Measurements from ENCODE around the gene FIP1L1.

FIP1L1 gene

GRCh38 chr4:53501561-53501960, 124.1 kb downstream of the FIP1L1 start:
- DNase-seq (ENCODE audit: low spot score): no peak

- no peak for DNase-seq (ENCODE audit: low spot score)
These were observed 124.7 kb downstream of the FIP1L1 start for GRCh38 chr4:53502094-53502493.

GRCh38 chr4:53505947-53506346, 128.5 kb downstream of the FIP1L1 start:
- DNase-seq (ENCODE audit: low spot score): no peak

DNA sequence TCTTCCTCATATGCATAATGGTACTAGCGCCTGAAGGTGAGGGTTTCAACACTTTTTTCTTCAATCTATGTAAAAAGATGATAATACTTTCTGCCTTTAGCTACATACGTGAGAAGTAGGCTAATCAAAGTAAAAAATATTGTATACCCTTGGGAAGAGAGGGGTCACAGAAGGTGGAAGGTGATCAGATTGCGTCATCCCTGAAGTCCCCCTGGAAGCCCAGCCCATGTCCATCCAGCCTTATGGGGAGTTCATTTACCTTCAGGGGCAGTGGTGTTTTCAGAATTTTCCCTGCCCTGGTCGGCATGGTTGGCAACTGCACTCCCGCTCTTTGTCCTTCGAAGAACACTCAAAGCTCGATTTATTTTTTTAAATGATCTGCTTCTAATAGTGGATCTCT, 129.6 kb downstream of the FIP1L1 start:
- DNase-seq (ENCODE audit: low spot score): no peak

DNA sequence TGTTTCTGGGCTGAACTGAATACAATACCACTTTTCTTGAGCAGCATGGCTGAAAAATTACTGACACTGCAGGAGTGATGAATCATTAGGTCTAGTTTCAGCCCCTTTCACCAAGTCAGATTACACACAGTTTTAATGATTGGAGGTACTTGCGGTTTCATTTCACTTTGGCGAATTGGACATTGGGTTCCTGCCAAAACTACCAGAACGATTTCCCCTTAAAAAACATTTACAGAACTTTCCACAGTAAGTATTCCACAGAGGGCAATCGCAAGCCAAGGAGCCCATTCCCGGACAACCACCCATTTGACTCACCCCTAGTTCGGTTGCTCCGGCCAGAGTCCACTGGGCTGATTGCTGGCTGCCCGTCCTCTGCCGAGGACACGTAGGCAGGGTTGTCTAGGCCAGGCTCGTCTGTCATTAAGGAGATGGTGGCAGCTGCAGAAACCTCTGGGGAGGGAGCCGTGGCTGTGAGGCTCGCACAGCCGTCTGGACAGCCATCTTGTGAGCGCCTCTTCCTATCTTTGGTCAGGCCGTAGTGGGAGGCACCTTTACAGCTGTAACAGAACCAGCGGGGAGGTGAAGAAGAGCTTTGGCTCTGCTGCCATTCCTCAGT, 130.3 kb downstream of the FIP1L1 start:
- no peak for DNase-seq (ENCODE audit: low spot score)

GRCh38 chr4:53508446-53508845, 131.0 kb downstream of the FIP1L1 start:
- no peak for DNase-seq (ENCODE audit: low spot score)

GRCh38 chr4:53510321-53510720, 132.9 kb downstream of the FIP1L1 start:
- DNase-seq (ENCODE audit: low spot score): no peak
